Measurements from ENCODE around the gene HTRA3.

HTRA3 gene

DNA sequence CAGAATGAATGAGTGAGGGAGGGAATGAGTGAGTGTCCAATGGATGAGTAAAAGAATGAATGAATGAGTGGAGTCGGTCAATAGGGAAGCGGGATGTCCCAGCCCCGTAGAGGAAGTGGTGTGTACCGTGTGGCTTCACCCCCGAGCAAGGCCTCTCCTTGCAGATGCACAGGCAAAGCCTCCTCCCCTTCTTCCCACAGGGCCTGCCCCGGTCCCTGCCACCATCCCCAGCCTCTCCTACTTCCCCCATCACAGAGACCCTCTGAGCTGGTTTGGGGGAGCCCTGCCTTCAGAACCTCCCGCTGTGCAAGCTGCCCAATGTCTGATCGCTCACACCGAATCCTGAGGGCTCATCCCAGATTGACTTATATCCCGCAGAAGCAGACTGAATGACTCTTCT is 13.6 kb downstream of the HTRA3 start:
- no peak for DNase-seq

DNA sequence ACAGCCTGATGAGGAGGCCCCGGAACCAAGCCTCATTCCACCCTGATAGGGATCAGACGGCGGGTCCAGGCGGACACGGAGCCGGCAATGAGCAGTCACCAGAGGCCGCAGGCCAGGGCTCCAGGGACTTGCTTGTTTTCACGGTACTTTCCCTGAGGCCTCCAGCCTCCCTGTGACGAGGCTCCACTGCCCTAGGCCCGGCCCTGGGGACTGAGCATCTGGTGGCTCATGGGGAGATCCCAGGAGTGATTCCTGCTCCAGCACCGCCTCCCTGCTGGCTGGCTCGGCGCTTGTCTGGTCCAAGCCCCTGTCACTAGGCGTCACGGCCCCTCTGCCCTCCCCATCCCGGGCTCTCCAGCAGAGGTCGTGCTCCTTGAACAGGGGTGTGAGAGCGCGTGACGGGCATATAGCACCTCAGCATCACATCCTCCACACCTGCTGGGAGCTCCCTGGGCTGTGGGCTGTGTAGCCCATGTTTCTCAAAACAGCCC is 14.1 kb downstream of the HTRA3 start:
- no peak for DNase-seq

DNA sequence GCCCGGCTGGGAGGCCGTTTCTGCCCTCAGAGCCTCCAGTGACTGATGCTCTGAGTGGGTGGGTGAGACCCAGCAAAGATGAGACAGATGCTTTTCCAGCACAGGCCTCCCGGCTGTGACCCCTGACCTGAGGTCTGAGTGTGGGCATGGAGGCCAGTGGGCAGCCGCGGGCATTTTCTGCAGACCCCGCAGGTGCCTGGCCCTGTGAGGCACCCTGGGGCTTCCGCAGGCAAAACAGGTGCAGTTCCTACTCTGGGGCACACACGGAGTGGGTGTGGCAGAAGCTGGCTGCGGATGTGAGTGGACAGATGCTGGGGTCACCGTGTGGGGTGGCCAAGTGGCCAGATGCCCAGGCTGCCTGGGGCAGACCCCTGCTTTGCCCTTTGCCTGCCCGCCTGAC is 14.8 kb downstream of the HTRA3 start:
- no peak for DNase-seq

DNA sequence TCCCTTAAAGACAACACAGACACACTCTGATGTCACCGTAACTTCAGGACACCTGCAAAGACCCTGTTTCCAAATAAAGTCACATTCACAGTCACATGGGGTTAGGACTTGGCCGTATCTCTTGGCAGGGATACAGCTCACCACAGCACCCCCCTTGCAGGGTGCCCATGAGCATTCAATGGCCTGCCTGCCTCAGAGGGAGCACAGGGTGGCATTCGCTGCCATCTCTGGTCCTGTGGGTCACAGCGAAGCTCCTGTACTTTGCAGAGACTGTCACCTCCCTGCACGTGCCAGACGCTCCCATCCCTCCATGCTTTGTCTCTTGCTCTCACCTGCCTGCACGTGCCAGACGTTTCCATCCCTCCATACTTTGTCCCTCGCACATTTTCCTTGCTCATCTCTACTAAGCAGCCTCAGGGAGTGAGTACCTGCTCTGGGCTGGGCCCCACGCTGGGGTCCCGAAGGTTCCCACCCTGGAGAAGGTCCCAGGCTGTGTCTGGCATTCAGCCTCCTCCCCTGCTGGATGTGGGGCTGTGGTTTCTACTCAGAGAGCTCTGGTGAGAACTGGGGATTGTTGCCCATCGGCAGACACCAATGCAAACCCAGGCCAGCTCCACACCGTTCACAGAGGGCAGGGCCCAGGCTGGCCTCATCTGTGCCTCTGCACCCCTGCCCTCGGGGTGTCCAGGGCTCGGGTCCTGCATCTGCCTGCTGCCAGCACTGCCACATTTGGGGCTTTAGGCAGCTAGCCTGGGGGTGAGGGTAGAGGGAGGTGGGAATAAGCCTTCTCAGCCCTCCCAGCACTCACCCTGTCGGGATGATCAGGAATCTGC is 15.8 kb downstream of the HTRA3 start:
- DNase-seq = no peak

DNA sequence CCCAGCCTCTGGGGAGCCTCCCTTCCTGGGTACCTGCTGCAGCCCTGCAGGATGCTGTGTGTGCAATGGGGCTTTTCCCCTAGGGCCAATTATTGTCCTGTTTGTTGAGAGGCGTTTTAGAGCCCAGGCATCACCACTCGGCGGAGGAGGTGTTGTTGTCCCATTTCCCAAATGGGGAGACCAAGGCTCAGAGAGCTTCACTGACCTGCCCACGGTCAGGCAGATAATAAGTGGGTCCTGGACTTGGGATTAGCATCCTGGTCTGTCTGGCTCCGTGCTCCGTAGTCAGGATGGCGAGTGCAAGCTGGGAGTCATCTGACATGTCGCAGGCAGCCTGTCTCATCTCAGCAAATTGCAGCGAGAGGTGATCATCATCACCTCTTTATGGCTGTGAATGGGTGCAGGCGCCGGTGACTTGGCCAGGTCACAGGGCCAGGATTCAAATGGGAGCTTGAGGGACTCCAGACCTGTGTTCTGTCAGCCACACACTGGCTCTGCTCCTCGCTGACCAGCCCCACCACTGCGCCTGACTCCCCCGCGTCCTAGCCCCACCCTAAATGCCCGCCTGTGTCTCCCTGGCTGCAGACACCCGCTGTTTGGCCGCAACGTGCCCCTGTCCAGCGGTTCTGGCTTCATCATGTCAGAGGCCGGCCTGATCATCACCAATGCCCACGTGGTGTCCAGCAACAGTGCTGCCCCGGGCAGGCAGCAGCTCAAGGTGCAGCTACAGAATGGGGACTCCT is 16.6 kb downstream of the HTRA3 start:
- no peak for DNase-seq

DNA sequence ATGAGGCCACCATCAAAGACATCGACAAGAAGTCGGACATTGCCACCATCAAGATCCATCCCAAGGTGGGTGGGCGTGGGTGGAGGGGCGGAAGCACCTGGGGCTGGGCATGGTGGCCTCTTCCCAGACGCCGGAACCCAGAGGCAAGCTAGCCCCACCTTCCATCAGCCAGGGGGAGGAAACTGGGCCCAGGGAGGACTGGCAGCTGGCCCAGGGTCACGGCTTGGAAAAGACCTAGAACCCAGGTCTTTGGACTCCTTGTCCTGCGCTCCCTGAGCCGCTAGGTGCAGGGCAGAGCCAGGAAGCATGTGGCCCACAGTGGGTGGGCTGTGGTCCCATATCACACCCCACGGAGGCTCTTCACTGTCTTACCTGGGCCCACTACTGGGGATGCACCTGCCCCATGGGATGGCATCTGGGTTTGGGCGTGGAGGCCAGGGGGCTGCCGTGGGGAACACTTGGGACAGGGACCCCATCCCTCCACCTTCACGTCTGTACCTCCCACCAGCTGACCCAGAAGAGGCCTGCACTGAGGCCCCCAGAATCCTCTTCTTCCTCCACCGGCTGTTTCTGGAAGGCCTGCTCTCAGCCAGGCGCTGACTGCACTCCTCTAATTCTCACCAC is 17.3 kb downstream of the HTRA3 start:
- DNase-seq = no peak

DNA sequence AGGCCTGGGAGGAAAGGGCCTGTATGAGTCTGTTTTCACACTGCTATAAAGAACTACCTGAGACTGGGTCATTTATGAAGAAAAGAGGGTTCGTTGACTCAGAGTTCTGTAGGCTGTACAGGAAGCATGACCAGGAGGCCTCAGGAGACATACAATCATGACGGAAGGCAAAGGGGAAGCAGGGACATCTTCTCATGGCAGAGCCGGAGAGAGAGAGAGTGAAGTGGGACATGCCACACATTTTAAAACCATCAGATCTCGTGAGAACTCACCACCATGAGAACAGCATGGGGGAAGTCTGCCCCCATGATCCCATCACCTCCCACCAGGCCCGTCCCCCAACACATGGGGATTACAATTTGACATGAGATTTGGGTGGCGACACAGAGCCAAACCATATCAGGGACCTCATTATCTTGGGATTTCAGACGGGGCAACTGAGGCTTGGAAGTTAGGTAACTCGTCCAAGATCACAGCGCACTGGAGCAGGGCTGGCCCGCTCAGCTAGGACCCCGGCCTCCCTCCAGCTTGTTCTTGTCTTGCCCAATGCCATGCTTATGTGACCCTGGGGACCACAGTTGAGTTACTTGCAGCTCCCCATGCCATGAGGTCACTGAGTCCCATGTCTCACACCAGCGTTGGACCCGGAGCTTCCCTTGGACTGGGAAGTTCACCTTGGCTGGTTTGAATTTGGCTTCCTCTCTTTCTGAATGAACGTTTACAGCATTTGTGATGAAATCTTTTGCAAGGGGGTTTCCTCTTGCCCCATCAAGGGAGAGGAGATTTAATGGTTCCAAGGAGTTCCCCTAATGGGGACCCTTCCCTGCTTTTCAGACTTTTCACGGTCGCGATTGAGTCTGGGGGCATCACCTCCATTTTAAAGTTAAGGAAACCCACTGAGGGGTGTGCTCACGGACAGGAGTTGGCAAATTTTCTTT is 18.1 kb downstream of the HTRA3 start:
- no peak for DNase-seq

DNA sequence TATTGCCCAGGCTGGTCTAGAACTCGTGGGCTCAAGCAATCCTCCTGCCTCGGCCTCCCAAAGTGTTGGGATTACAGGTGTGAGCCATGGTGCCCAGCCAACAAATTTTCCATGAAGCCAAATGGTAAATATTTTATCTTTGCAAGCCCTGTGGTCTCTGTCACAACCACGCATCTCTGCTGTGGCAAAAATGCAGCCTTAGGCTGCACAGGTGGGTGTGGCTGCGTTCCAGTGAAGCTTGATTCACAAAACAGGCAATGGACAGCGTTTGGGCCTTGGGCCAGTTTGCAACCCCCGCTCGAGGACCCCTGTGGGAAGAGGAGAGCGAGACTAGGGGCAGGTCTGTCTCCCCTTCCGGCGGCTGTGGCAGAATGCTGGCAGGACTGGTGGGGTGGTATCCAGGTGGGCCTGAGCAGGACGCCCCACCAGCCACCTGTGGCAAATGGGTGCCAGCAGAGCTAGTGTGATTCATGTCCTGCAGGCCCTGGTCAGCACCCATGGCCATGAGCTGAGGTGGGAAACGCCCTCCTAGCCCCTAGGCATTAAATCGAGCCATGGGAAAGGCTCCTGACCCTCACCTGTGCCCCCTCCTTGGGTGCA is 19.7 kb downstream of the HTRA3 start:
- DNase-seq = no peak

DNA sequence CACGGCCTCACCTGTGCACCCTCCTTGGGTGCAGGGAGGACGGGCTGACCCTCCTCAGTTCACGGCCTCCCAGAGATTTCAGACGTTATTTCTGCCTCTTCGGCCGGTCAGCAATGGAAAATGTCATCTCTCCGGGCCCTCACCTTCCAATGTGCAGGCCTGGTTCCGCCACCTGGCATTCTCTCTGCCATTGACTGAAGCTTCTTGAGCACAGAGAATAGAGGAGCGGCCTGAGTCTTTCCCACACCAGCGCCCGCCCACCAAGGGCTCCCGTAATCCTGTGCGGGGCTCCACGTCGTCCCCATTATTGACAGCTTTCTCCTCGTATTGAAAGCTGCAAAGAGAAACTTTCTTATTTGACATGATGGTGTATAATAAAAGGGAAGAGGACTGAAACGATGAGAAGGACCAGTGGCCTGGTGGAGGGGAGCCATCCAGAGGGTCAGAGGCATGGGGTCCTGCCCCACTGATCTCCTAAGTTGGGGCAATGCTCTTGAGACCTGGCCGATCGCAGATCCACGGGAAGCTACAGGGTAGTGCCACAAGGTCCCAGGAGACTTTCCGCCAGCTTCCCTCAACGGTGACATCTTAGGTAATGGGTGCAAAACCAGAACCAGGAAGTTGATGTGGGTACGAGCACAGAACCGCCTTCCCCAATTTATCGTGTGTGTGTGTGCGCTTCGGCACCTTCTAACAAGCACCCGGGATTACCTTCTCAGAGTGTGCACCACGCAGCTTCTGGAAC is 20.6 kb downstream of the HTRA3 start:
- DNase-seq = no peak

DNA sequence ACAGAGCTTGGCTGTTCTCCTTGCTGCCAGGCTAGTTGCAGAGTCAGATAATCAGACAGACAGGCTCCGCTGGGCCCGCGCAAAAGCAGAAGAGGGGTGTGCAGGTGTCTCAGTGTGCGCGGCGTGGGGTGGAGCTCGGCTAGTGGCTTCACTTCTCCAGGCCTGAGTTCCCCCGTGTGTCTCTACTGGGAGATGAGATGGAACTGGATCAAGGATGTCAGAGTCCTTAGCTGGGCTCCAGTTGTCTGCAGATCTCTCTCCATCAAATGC is 21.1 kb downstream of the HTRA3 start:
- no peak for DNase-seq

DNA sequence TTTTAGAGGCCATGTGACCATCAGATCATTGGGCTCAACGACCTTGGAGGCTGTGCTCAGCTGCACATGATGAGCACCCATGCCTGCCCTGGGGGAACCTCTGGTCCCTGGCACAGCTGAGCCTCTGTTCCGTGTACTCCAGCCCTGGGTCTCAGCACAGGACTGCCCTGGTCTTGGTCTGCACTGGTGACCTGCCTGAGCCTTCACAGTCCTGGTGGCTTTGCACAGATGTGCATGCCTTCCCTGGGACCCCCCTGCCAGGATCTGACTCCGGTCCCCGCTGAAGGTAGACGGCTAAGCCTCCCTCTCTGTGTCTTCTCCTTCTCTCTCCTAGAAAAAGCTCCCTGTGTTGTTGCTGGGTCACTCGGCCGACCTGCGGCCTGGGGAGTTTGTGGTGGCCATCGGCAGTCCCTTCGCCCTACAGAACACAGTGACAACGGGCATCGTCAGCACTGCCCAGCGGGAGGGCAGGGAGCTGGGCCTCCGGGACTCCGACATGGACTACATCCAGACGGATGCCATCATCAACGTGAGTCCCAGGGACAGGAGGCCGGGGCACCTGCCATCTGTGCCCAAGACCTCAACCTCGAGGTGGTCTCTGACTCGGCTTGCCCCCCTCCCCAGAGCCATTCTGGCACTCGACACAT is 21.6 kb downstream of the HTRA3 start:
- no peak for DNase-seq

DNA sequence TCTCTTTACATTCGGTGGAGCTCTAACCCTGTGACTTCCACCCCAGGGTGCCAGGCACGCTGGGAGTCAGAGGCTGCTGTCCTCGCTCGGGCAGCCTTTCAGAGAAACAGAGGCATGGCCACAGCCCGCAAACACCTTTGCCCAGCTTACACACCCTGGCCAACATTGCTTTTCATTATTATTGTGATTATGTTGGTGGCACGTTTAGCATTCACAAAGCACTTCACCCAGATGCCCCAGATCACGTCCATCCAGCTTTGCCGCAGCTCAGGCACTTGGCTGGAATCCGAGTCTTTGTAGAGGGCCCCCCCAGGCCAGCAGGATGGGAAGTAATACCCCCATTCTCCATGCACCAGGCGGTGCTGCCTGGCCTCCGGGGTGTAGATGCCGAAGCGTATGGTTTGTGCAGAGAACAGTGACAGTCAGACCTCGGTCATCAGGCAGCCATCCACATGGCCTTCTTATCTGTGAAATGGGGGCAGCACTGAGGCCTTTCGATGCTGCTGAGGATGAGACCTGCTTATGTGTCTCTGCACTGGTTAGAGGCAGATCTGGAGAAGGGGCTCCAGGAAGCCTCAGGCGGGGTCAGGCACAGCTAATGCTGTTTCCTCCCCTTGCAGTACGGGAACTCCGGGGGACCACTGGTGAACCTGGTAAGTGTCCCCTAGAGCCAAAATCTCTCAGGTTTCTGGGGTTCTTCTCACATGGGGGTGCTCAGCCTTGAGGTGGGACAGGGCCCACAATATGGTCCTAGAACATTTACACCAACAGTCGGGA is 22.3 kb downstream of the HTRA3 start:
- no peak for DNase-seq

DNA sequence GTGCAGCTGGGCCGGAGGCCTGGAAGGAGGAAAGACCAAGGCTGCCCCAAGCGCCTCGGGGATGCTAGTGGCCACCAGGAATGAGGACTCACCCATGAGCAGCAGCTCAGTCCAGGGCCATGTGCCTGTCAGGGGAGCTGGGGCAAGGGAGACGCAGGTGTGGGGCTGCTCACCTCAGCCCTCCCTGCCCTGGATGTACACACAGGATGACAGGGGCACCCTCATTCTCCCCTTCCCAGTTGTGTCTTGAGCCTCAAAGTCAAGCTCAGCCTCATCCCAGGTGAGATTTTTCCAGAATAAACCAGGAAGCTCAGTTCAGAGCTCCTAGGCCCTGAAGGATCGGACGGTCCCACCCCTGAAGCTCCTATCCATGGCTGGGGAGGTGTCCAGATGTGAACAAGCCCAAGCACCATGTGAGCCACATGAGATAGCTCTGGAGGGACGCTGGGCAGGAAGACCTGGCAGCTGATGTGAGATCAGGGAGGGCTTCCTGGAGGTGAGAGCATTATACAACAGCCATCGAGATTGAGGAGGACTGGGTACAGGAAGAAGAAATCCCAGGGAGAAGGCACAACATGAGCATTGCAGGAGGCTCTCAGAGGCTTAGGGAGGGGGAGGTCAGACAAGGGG is 23.0 kb downstream of the HTRA3 start:
- DNase-seq = no peak

DNA sequence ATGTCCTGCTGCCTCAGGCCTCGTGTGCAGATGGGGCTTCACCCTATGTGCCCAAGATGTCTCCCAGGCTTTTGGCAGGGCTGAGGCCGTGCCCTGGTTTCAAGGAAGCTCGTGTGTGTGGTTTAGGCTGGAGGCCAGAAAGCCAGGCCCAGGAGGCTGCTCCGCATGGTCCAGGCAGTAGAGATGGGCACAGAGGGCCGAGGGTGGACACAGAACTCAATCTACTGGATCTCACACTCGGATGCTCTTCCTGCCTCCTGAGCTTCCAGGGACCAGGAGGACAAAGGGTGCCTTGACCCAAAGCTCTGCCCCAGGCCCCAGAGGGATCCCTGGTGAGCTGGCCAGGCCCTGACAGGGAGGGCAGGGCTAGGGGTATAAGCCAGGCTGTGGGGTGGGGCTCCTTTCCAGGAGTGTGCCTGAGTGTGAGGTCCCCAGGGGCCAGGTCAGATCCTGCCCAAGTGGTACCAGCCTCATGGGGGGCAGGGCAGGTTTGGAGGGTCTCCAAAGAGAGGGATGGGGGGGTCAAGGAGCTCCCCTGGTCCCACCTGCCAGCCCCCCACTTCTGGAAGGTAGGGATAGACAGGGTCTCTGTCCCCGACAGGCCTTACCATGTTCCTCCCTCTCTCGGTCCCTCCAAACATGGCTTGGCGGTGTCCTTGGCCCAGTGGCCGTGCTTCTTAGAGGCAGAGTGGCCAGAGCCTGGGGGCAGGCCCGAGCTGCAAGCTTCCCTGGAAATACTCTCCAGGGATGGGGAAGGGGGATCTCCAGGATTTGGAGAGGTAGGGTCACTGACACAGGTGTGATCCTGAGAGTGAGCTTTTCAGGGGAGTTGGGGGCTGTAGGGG is 23.8 kb downstream of the HTRA3 start:
- no peak for DNase-seq

DNA sequence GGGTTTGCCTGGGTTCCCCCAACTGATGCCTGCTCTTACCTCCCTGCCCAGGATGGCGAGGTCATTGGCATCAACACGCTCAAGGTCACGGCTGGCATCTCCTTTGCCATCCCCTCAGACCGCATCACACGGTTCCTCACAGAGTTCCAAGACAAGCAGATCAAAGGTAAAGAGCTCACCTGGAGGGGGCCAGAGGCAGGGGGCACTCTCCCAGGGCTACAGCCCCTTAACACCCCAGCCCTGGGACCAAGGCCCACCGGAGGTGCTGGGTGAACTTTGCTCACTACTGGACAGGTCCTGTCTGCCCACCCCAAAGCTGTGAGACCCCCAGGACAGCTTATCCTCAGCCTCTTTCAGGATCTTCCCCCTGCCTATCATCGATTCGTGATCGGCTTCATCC is 24.5 kb downstream of the HTRA3 start:
- no peak for DNase-seq

DNA sequence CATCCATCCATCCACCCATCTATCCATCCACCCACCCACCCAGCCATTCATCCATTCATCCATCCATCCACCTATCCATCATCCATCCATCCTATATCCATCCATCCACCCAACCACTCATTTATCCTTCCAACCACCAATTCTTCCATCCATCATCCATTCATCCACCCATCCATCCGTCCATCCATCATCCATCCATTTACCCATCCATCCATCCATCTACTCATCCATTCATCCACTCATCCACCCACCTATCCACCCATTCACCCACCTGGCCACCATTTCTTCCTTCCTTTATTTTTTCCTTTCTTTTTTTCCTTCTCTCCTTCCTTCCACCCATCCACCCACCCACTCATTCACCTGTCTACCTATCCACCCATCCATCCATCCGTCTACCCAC is 25.2 kb downstream of the HTRA3 start:
- DNase-seq = no peak

DNA sequence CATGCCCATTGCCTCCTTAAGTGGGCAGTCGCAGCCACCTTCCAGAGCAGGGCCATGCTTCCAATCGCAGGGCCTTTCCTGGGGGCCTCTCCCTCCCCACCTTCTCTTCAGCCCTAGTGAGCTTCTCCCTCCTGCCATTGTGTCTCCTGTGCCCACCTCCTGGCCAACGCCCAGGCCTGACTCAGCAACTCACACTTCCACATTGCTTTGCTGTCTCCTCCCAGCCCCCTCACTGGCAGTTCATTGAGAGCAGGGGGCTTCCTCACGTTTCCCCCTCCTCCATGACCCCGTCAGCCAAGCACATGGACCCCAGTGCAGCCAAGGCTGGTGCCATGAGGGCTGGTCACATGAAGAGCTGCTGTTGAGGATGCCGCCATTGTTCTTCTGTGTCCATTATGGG is 25.9 kb downstream of the HTRA3 start:
- DNase-seq = no peak

DNA sequence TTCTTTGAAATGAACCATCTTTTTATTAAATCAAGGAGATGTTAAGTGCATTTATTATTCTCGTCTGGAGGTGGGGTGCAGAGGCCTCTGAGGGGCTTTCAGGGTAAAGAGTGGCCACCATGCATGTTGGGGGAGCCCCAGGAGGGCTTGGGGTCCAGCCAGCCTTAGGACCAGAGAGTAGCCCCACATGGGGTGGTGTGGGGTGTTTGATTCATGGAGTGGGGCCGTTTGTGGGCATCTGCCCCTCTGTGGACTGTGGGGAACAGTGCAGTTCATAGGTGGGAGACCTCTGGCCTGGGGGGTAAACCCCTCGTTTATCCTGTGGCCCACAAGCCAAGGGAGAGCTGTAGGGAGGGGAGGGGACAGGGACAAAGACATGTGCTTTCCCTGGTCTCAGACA is 26.9 kb downstream of the HTRA3 start:
- DNase-seq = no peak

DNA sequence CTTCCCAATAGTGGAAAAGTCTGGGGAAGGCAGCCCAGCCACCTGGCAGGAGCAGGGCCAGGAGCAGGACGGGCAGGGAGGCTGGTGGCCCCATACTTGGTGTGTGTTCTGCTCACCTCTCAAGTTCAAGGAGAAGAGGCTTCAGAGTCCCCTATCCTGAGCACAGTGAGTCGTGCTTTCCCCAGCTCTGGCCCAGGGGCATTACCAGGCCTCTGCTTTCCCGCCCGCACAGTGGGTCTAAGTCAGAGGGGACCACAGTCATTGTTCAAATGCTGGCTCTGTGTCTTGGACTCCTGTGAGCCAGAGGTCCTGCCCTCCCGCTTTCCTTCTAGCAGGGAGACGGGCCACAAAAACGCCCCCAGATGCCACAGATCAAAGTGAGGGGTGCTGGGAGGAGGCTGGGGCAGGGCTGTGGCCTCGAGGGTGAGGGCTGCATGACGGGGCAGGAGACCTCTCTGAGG is 27.6 kb downstream of the HTRA3 start:
- no peak for DNase-seq

Measured in SW 1271 (cell line).